SKM-1 (cell line): ENCODE results near the gene DEFB131A.
"Not testable (repeated sequence)": the region's sequence is repeated elsewhere in the genome, so short reads cannot be mapped to it uniquely, and the experiment has no call there.

ENCODE experiments used
- DNase-seq: peaks from one replicate; lab custom pipeline; 2025; ENCODE audit not compliant: unreplicated experiment; lab: John Stamatoyannopoulos, UW

DEFB131A gene

DNA sequence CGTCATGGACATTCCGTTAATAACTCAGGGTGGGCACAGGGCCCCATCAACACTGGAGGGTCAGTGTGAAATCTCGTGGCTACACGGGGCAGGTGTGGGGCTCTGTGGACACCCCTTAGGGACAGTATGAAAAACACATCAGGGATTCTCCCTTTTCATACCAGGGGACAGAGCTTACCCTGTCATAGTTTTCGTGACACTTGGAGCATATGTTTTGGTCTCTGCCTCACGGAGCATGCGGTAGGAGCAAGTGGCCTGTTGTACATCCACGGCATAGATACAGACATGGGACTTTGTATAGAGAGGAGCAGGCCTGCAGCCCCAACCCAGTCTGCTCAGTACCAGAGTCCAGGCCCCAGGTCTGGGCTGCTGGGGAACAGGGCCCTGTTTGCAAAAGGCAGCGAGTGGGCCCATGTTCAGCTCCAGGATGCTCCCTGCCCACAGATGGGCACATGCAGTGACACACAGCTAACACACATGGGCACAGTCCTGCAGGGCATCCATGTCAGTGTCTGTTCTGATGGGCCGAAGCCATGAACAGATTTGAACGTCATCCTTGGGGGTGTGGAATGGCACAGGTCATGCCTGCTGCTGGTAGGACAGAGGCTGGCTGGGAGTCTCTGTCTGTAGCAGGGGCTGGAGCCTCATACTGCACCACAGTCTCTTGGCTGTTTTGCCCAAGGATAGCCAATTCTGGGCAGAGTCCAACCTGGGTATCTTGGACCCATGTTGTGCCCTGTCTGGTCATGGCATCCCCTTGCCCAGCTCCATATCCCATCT, 50.2 kb downstream of the DEFB131A start:
- not testable (repeated sequence) for DNase-seq

DNA sequence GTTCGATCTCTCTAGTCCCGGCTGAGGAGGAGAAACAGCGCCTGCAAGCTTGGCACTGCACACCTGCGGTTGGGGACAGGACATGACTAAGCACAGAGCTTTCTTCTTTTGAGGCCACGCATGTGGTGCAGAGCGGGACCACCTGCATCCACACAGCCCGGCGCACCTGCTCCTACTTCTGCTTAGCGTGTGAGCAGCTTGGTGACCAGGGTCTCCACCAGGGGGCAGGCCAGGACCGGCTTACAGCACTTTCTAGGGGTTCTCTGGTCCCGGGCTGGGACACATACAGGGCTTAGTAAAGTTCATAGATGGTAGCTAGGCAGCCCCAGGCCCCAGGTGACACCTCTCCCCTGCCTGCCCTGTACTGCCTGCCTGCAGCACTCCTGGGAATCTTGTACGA, 51.2 kb downstream of the DEFB131A start:
- DNase-seq, result peak; percentile 49

DNA sequence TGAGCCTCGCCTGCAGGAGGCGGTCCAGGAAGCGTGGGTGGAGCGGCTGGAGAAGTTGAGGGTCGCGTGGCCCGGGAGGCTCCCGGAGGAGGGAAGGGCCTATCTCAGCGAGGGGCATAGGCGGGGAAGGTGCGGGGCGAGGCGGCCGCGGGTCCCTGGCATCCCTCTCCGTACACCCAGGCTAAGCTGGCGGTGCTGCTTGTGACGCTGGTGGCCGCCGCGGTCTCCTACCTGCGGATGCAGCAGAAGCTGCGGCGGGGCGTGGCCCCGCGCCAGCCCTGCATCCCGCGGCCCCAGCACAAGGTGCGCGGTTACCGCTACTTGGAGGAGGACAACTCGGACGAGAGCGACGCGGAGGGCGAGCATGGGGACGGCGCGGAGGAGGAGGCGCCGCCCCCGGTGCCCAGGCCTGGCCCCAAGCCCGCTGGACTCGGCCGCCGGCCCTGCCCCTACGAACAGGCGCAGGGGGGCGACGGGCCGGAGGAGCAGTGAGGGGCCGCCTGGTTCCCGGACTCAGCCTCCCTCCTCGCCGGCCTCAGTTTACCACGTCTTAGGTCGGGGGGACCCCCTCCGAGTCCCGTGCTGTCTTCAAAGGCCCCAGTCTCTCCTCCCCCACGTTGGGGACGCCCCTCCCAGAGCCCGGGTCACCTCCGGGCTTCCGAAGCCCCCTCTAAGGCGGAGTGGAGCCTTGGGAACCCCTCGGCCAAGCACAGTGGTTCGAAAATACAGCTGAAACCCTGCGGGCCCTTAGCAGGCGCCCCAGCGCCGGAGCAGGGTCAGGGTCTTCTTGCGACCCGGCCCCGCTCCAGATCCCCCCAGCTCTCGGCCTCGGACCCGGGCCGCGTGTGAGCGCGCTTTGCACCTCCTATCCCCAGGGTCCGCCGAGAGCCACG, 53.6 kb downstream of the DEFB131A start:
- DNase-seq, result not testable (repeated sequence)

DNA sequence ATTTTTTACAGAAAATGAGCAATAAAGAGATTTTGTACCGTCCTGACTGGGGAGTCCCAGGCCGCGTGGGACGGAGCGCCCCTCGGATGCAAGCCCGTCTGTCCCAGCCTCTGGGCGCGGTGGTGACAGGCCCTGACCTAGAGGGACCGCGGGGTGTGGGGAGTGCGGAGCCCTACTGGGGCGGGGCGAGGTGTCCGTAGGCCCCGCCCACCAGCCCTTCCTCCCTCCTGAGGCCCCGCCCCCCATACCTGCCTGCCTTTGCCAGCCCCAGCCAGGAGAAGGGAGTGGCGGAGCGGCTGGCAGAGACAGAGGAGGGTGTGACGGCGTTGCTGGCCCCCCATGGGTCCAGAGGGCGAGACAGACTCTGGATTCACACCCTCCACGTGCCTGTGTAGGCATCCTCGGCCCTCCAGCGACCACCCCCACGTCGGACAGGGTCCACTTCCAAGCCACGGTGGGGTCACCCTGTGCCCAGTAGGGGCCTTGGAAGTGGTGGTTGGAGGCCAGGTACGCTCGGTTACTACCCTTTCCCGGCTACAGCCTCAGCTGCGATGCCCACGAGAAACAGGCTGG, 54.3 kb downstream of the DEFB131A start:
- DNase-seq, result not testable (repeated sequence)

DNA sequence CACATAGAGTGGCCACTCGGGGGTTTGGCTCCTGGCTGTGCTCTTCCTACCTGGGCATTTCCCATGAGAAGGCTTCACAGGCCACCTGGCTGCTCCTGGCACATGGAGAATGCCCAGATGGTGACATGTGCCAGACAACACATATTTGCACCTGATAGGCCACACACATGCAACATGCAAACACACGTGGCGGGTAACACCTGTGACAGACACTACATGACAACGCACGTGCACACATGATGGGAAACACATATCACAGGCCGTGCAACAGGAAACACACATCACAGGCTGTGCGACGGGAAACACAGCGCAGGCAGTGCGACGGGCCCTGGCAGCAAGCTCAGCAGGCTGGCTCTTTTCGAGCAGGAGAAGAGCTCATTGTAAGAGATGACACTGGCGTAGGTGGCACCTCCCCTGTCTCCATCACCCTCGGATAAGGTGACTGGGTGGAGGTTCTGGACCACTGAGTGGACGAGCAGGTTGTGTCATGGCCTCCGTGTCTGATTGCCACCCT, 55.8 kb downstream of the DEFB131A start:
- not testable (repeated sequence) for DNase-seq
